ENCODE results near the gene ENPP5.

Gene ENPP5, protein sequence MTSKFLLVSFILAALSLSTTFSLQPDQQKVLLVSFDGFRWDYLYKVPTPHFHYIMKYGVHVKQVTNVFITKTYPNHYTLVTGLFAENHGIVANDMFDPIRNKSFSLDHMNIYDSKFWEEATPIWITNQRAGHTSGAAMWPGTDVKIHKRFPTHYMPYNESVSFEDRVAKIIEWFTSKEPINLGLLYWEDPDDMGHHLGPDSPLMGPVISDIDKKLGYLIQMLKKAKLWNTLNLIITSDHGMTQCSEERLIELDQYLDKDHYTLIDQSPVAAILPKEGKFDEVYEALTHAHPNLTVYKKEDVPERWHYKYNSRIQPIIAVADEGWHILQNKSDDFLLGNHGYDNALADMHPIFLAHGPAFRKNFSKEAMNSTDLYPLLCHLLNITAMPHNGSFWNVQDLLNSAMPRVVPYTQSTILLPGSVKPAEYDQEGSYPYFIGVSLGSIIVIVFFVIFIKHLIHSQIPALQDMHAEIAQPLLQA

GRCh38 chr6:46170357-46171289 lies at the start of gene ENPP5:
Gene ENPP5, minus strand, starts transcription at chr6:46170980. Its CDS starts 2,718 bp downstream, at chr6:46168262.
- no peak for DNase-seq

- no peak for DNase-seq
Observed at GRCh38 chr6:46219661-46220060, 48.9 kb upstream of the ENPP5 start.

DNA sequence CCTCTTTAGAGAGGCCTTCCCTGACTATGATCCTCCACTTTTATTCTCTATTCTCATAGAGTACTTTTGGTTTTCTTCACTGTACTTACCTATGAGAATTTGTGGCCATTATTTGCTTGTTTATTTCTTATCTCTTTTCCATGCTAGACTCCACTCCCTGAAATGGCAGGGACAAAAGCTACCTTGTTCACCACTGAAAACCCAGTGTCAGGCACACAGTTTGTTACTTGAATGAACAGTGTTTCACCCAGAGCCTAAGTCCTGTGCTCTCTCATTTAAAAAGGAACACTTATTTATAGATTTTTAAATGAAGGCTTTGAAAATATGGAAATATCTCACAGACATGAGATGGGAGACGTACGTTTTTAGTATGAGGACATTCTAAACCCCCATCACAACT lies 47.7 kb upstream of the ENPP5 start:
- no peak for DNase-seq

DNA sequence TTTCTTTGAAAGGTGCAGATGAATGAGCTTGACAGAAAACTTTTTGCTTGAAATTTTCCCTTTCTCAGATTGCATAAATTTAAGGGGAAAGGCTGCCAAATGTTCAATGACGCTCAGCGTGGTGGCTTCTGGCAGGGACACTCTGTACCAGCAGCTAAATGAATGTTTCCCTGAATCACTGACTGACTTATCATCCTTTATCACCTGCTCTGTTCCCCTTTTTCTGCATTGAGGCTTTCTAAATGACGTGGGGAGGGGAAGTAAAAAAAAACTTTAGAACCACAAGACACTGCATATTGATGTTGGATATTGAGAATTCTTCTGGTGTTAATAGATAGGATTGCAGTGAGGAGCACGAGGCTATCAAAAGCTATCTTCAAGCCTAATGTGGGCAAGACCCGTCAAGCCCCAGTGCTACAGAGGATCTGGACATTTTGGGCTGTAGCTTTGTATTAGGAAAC lies 46.9 kb upstream of the ENPP5 start:
- DNase-seq: no peak

GRCh38 chr6:46216879-46217278 lies 46.1 kb upstream of the ENPP5 start:
- no peak for DNase-seq

DNA sequence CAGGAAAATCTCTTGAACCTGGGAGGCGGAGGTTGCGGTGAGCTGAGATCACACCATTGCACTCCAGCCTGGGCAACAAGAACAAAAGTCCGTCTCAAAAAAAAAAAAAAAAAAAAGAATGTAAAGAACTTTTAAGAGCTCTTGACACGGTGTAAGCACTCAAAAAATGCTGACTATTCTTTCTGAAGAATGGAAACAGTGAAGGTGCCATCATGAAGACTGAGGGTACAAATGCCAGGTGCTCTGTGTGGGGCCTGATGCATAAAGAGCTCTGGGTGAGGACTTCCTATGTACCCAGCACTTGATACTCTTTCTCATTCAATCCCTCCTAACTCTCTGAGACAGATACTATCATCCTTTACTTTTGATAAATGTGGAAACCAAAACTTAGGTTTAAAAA lies 45.0 kb upstream of the ENPP5 start:
- DNase-seq: no peak

- DNase-seq: no peak
Observed at GRCh38 chr6:46215213-46215612, 44.4 kb upstream of the ENPP5 start.

DNA sequence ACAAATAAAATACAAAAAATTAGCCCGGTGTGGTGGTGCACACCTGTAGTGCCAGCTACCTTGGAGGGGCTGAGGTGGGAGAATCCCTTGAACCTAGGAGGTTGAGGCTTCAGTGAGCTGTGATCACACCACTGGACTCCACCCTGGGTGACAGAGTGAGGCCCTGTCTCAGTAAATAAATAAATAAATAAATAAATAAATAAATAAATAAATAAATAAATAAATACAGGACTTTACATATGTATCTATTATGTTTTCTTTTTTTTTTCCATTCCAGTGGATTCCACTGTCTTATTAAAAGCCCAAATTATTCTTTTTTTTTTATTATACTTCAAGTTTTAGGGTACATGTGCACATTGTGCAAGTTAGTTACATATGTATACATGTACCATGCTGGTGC lies 41.1 kb upstream of the ENPP5 start:
- no peak for DNase-seq

DNA sequence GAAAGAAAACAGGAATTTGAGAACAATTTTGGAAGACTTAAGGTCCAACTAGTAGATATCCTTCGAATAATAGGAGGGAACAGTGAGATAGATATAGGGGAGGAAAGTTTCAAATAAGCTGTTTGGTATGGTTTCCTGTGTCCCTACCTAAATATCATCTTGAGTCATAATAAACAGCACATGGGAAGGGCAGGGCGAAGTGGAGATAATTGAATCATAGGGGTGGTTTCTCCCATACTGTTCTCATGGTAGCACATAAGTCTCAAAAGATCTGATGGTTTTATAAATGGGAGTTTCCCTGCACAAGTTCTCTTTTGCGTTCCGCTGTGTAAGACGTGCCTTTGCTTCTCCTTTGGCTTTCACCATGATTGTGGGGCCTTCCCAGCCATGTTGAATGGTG lies 39.5 kb upstream of the ENPP5 start:
- no peak for DNase-seq

- DNase-seq: no peak
Observed at GRCh38 chr6:46208303-46208702, 37.5 kb upstream of the ENPP5 start.

DNA sequence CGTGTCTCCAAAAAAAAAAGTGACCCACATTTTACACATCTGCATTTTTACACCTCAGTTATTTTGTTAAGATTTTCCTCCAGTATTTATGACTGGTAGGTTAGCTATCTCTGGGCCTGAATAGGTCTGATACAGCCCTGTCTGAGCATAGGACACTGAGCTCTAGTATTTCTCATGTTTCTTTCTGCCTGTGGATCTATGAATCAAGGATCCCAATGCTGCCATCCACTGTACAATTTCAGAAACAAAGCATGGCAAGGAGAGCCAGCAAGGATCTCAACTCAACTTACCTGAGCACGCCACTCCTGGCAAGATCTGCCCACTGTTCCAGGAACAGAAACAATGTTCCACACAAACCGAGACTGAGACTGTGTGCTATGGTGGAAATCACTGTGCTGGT lies 36.4 kb upstream of the ENPP5 start:
- DNase-seq: no peak

- no peak for DNase-seq
Observed at GRCh38 chr6:46204880-46205650, 34.3 kb upstream of the ENPP5 start.

DNA sequence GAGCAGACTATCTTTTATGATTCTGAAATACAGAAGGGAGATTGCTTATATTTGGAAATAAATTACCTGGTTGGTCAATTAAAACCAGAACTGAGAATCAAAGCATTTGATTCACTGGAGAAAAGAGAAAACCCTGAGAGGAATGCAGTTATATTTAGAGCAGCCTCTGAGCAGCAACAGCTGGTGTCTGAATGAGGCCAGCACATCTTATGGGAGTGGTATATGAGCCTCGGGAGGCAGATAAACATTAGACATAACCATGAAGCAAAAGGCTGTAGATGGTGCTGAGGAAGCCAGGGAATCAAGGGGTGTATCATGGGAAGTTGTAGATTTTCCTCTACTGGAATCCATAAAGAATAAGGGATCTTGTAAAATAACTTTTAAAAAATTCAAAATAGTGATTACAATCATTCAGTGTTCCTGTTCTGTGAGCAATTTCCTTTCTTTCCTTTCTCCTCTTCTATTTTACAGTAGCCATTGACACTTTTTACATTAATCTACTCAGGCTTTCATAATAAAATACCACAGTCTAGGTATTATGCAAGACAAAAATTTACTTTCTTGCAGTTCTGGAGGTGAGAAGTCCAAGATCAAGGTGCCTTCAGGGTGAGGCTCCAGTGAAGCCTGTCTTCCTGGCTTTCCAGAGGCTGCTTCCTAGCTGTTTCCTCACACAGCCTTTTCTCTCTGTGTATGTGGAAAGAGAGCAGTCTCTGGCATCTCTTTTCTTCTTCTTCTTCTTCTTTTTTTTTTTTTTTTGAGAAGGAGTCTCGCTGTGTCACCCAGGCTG lies 32.8 kb upstream of the ENPP5 start:
- no peak for DNase-seq

GRCh38 chr6:46201702-46202101 lies 30.9 kb upstream of the ENPP5 start:
- DNase-seq: no peak

DNA sequence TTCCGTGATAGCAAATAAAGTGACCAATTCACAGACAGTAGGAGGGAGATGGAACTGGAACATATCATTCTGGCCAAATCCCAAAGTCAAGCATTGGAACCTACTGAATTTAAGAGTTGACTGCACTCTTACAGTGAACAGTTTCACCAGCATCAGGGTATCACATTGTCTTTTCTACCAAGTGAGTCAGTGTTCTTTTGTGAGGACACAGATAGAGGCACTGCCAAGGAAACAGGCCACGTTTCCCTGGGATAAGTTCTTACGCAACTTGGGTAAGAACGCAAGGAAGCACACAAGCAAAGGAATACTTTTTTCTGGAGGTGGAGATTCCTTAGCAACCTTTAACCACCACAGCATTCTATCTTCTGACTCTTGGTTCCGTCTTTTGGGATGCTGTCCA lies 28.6 kb upstream of the ENPP5 start:
- DNase-seq: no peak

- DNase-seq: no peak
Observed at GRCh38 chr6:46191961-46192360, 21.2 kb upstream of the ENPP5 start.

DNA sequence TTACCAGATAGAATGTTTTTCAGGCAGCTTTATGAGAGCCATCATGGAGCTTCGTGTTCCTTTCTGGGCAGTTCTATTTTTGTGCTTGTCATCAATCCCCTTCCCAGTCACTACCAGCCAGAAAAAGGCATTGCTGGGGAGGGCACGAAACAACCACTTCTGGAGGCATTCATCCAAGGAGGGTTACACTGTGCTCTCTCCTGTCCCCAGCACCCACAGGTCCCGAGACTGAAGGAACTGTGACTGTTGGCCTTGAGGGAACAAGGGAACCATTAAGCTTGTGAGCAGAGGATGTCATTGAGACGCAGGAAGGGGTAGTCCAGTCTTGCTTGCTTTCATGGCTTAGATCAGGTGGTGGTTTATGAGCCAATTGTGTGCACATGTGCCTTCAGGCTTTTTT lies 20.1 kb upstream of the ENPP5 start:
- no peak for DNase-seq

DNA sequence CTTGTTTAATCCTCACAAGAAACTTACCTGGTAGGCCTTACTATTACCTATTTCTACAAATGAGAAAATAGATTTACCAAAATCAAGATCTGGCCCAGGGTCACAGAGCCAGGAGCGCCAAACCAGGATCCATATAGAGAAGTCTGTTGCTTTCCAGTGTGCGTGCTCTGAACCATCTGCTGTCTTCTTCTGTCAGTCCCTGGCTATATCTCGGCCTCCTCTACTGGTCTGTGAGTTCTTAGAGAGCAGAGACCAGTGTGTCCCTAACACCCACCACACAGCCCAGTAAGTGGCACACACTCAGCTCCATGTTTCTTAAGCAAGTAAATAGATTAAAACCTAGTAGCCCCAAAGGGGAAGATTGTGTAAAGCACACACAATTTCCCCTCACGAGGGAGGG lies 18.9 kb upstream of the ENPP5 start:
- no peak for DNase-seq

DNA sequence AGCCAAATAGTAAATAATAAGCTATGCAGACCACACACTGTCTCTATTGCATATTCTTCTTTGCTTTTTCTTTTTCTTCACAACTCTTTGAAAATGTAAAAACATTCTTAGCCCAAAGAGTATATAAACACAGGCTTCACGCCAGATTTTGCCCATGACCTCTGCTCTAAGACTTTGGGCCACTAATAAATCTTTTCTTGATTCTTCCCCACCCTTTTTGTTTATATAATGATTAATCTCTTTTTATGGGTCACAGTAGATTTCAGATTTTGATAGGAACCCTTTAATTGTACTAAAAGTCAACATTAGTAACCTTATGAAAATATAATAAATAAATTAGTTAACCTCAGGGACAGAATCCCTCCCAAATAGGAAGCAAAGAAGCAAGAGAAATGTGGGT lies 15.8 kb upstream of the ENPP5 start:
- no peak for DNase-seq

- no peak for DNase-seq
Observed at GRCh38 chr6:46184114-46184513, 13.3 kb upstream of the ENPP5 start.

GRCh38 chr6:46175976-46176375 lies 5.2 kb upstream of the ENPP5 start:
- DNase-seq: no peak

GRCh38 chr6:46175446-46175845 lies 4.7 kb upstream of the ENPP5 start:
- DNase-seq: no peak

Data from GF-D8 (cell line).